Breast epithelium (tissue), 3 donors: ENCODE results near the gene TRPV4.

Experiments
- CTCF ChIP-seq, 3 donors: fragments of 450-650 bp; IDR thresholded peaks; one replicate each; pipeline ENCODE4 v1.5.1; 2016 to 2017; ENCODE audit warnings: antibody characterized with exemption in 3 of 3, mild to moderate bottlenecking in 3 of 3, moderate library complexity in 3 of 3
- POLR2A ChIP-seq: fragments of 450-650 bp; IDR thresholded peaks from one replicate; pipeline ENCODE4 v1.6.1; 2016; ENCODE audit warnings: antibody characterized with exemption, mild to moderate bottlenecking, moderate library complexity
- POLR2AphosphoS5 ChIP-seq, 3 donors: sonication (generic); formaldehyde crosslinking; IDR thresholded peaks; one replicate each; pipeline ENCODE4 v1.6.1; 2017; ENCODE audit warnings: antibody characterized with exemption in 3 of 3

GRCh38 chr12:109822951-109823411 lies 10.2 kb downstream of the TRPV4 start:
- TF ChIP-seq POLR2AphosphoS5 (IDR thresholded peaks at IDR 0.05): no peak
- no peak for TF ChIP-seq CTCF (IDR thresholded peaks at IDR 0.05)
- TF ChIP-seq POLR2A: no peak
